HEK293T (cell line): ENCODE results near the gene HES3.

Source experiments
- CTCF ChIA-PET: fragments of 350-600 bp; formaldehyde crosslinking; extraction: SDS; loops from one replicate; lab custom pipeline; 2021; ENCODE audit warnings: antibody characterized with exemption, inconsistent platforms; lab: Yijun Ruan, JAX
- POLR2A ChIA-PET: fragments of 350-600 bp; formaldehyde crosslinking; extraction: SDS; loops from one replicate; lab custom pipeline; 2020; ENCODE audit warnings: antibody characterized with exemption, inconsistent platforms; lab: Yijun Ruan, JAX
- DNase-seq: peaks from one replicate; pipeline ENCODE4 v3.0.0; 2012; ENCODE audit warnings: mixed read lengths; ENCODE audit errors: extremely low spot score
- ARNT ChIP-seq: fragments of 450-650 bp; IDR thresholded peaks from 2 replicates; pipeline ENCODE4 v1.6.1; 2017; ENCODE audit warnings: mild to moderate bottlenecking
- BHLHE40 ChIP-seq: fragments of 450-650 bp; IDR thresholded peaks from 2 replicates; pipeline ENCODE4 v1.6.1; 2016; ENCODE audit warnings: mild to moderate bottlenecking, moderate library complexity, borderline replicate concordance
- CTBP1 ChIP-seq: fragments of 450-650 bp; IDR thresholded peaks from 2 replicates; pipeline ENCODE4 v1.6.1; 2016; ENCODE audit warnings: borderline replicate concordance
- ELF4 ChIP-seq: fragments of 450-650 bp; IDR thresholded peaks from 2 replicates; pipeline ENCODE4 v1.6.1; 2017; ENCODE audit warnings: antibody characterized with exemption
- FOXA1 ChIP-seq: fragments of 450-650 bp; IDR thresholded peaks from 2 replicates; pipeline ENCODE4 v1.6.1; 2016; ENCODE audit warnings: mild to moderate bottlenecking
- FOXK2 ChIP-seq: fragments of 450-650 bp; IDR thresholded peaks from 2 replicates; pipeline ENCODE4 v1.6.1; 2016; ENCODE audit warnings: mild to moderate bottlenecking
- FOXM1 ChIP-seq: fragments of 450-650 bp; IDR thresholded peaks from 2 replicates; pipeline ENCODE4 v1.6.1; 2017; ENCODE audit warnings: mild to moderate bottlenecking, borderline replicate concordance
- HDGF ChIP-seq: fragments of 450-650 bp; IDR thresholded peaks from 2 replicates; pipeline ENCODE4 v1.6.1; 2017; ENCODE audit warnings: antibody characterized with exemption, borderline replicate concordance
- L3MBTL2 ChIP-seq: fragments of 450-650 bp; conservative IDR thresholded peaks from 2 replicates; pipeline ENCODE4 v1.6.1; 2016; ENCODE audit warnings: mild to moderate bottlenecking
- LEF1 ChIP-seq: fragments of 450-650 bp; IDR thresholded peaks from 2 replicates; pipeline ENCODE4 v1.6.1; 2017; ENCODE audit warnings: mild to moderate bottlenecking, borderline replicate concordance
- NFRKB ChIP-seq: fragments of 450-650 bp; IDR thresholded peaks from 2 replicates; pipeline ENCODE4 v1.6.1; 2016; ENCODE audit warnings: mild to moderate bottlenecking, moderate library complexity
- PKNOX1 ChIP-seq: fragments of 450-650 bp; IDR thresholded peaks from 2 replicates; pipeline ENCODE4 v1.6.1; 2016
- SP1 ChIP-seq: fragments of 450-650 bp; IDR thresholded peaks from 2 replicates; pipeline ENCODE4 v1.6.1; 2017
- SUZ12 ChIP-seq: fragments of 450-650 bp; IDR thresholded peaks from 2 replicates; pipeline ENCODE4 v1.6.1; 2016; ENCODE audit warnings: mild to moderate bottlenecking
- TARDBP ChIP-seq: fragments of 450-650 bp; IDR thresholded peaks from 2 replicates; pipeline ENCODE4 v1.6.1; 2016
- ZNF384 ChIP-seq: fragments of 450-650 bp; IDR thresholded peaks from 2 replicates; pipeline ENCODE4 v1.6.1; 2016

HES3 gene

GRCh38 chr1:6223617-6224016 is 20.4 kb upstream of the HES3 start:
- CTCF ChIA-PET = no interaction called here
- TF ChIP-seq FOXK2 = no peak
- no peak for TF ChIP-seq ARNT
- POLR2A ChIA-PET = interaction anchor here (0.9 to 1.3 kb wide), 4 partner anchors 11 to 19 kb away, joined by 3 to 5 read pairs (median 3); partner anchors contain the start of gene RNF207

DNA sequence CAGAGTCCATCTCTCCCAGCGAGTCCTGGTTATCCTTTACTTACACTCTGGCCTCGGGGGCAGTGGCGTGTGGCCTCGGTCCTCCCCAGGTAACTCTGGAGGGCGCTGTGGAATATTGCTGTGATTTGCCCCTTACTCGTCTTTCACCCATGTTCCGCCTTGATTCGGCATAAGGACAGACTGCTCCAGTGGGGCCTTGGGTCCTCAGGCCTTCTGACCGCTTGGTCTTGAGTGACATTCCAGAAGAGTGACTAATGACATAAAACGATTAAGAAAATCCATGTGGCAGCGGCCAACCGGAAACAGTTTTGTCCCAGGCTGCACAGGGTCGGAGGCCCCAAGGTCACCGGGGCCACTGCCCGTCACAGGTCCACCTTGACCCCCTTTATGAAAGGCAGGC is 19.3 kb upstream of the HES3 start:
- CTCF ChIA-PET = interaction anchor here (0.6 kb wide), 1 partner anchor 20 kb away, joined by 4 read pairs; no protein-coding TSS in a partner anchor
- no peak for DNase-seq
- POLR2A ChIA-PET = interaction anchor here (0.7 to 1.8 kb wide), 4 partner anchors 10 to 19 kb away, joined by 3 to 4 read pairs (median 4); partner anchors contain the start of genes ICMT and RNF207
- TF ChIP-seq LEF1 (no peak), HDGF (no peak), FOXM1 (no peak), CTBP1 (no peak), NFRKB (no peak), SUZ12 (no peak), TARDBP (no peak), ZNF384 (no peak), BHLHE40 (no peak), SP1 (no peak), FOXA1 (no peak), FOXK2 (no peak), ELF4 (no peak), PKNOX1 (no peak), L3MBTL2 (no peak), ARNT (no peak)

More at GRCh38 chr1:6223617-6224016, 20.4 kb upstream of the HES3 start:
- no peak for DNase-seq

GRCh38 chr1:6225651-6226050 is 18.3 kb upstream of the HES3 start:
- DNase-seq = no peak
- ChIA-PET POLR2A (interaction anchor here (0.7 to 1.8 kb wide), 6 partner anchors 8 to 21 kb away, joined by 3 to 8 read pairs (median 4); partner anchors contain the start of genes ICMT and RNF207), CTCF (interaction anchor here (1.7 kb wide), 1 partner anchor 21 kb away, joined by 7 read pairs; no protein-coding TSS in a partner anchor)
- no peak for TF ChIP-seq CTBP1
- no peak for TF ChIP-seq ARNT
- no peak for TF ChIP-seq ZNF384
- no peak for TF ChIP-seq HDGF
- TF ChIP-seq LEF1 = no peak
- TF ChIP-seq FOXK2 = no peak
- no peak for TF ChIP-seq FOXA1
- no peak for TF ChIP-seq ELF4
- TF ChIP-seq PKNOX1 = no peak
- no peak for TF ChIP-seq SP1
- no peak for TF ChIP-seq FOXM1
- TF ChIP-seq SUZ12 = no peak
- no peak for TF ChIP-seq BHLHE40
- no peak for TF ChIP-seq TARDBP
- TF ChIP-seq NFRKB = no peak
- no peak for TF ChIP-seq L3MBTL2

- ChIA-PET CTCF (interaction anchor here (0.6 to 1.0 kb wide), 2 partner anchors 29 to 31 kb away, joined by 4 read pairs; no protein-coding TSS in a partner anchor), POLR2A (no interaction called here)
- TF ChIP-seq NFRKB (no peak), PKNOX1 (no peak), ZNF384 (no peak), FOXA1 (no peak), CTBP1 (no peak), BHLHE40 (no peak), ARNT (no peak), TARDBP (no peak), LEF1 (no peak)
- DNase-seq = no peak
Measured at GRCh38 chr1:6233376-6233775, 10.6 kb upstream of the HES3 start.

DNA sequence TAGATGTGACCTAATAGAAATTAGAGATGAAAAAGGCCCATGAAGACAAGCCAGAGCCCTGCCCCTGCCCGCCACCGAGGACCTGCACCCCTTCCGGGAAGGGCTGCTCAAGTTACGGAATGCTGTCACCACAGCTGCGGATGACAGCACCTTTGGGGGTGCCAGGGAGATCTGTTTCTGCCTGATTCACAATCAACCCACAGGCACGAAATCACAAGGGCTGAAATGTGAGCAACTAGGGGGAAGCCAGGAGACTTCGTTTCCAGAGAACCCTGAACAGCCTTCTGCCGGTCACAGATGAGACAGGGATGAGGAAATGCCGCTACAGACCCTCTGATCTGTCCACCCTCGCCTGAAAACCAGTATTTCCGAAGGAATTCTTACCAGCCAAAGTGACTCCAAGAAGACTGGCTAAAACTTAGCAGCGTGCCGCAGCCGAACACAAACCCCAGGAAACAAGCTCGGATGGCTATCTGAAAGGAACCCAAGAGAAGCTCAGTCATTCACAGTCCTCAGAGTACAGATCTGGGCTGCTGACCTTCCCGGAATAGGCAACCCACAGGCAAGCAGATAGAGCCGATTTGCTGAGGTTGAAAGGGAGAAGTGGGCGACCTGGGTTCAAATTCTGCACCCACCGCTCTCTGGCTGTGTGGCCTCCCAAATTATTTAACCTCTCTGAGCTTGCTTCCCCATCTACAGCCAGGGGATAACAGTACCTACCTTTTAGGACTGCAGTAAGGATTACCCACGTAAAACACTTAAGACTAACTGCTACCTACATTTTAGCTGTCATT is 9.3 kb upstream of the HES3 start:
- no peak for TF ChIP-seq HDGF
- no peak for TF ChIP-seq SUZ12
- TF ChIP-seq PKNOX1 = no peak
- TF ChIP-seq ELF4 = no peak
- no peak for TF ChIP-seq ARNT
- TF ChIP-seq BHLHE40 = no peak
- TF ChIP-seq NFRKB = no peak
- TF ChIP-seq FOXA1 = no peak
- TF ChIP-seq FOXK2 = no peak
- TF ChIP-seq CTBP1 = no peak
- no peak for TF ChIP-seq ZNF384
- no peak for TF ChIP-seq FOXM1
- no peak for TF ChIP-seq TARDBP
- no peak for TF ChIP-seq L3MBTL2
- no peak for TF ChIP-seq SP1
- TF ChIP-seq LEF1 = no peak
- ChIA-PET CTCF (interaction anchor here (1.1 kb wide), 1 partner anchor 30 kb away, joined by 5 read pairs; no protein-coding TSS in a partner anchor), POLR2A (interaction anchor here (0.8 to 2.6 kb wide), 10 partner anchors 9 to 88 kb away, joined by 3 to 39 read pairs (median 3); partner anchors contain the start of genes HES3 and RNF207)
- DNase-seq = no peak
